RWPE1 (cell line): Measurements from ENCODE around the gene SALL4.
"Not testable (repeated sequence)": the region's sequence is repeated elsewhere in the genome, so short reads cannot be mapped to it uniquely, and the experiment has no call there.

ENCODE experiments used
- CTCF ChIA-PET: fragments of 350-600 bp; sonication (Branson Sonifier 250); formaldehyde crosslinking; extraction: SDS; loops from one replicate; lab custom pipeline; 2021; lab: Yijun Ruan, JAX
- POLR2A ChIA-PET: fragments of 400-600 bp; formaldehyde crosslinking; extraction: SDS; loops from one replicate; lab custom pipeline; 2020; ENCODE audit warnings: antibody characterized with exemption; ENCODE audit not compliant: low non-redundant PET; lab: Yijun Ruan, JAX
- DNase-seq: peaks from one replicate; pipeline ENCODE4 v3.0.0; 2012; ENCODE audit warnings: low spot score
- H3K27ac ChIP-seq: fragments of 450-650 bp; 2 replicates; pipeline ENCODE4 v1.5.1; 2017
- CTCF ChIP-seq: fragments of 450-650 bp; conservative IDR thresholded peaks from 2 replicates; pipeline ENCODE4 v1.5.1; 2017; ENCODE audit warnings: low read depth, mild to moderate bottlenecking

Gene SALL4

GRCh38 chr20:51789434-51789833 is 12.9 kb downstream of the SALL4 start:
- no peak for TF ChIP-seq CTCF
- no peak for DNase-seq
- H3K27ac ChIP-seq, result no peak overlapping the region
- ChIA-PET POLR2A (no interaction called here), CTCF (interaction anchor here (1.0 kb wide), 2 partner anchors 10 to 48 kb away, joined by 3 read pairs; no protein-coding TSS in a partner anchor)

GRCh38 chr20:51788822-51789221 is 13.5 kb downstream of the SALL4 start:
- ChIA-PET POLR2A (interaction anchor here (0.6 kb wide), 1 partner anchor 359 kb away, joined by 3 read pairs; no protein-coding TSS in a partner anchor), CTCF (no interaction called here)
- no peak overlapping the region for H3K27ac ChIP-seq
- DNase-seq, result no peak
- TF ChIP-seq CTCF, result no peak

- ChIA-PET CTCF (interaction anchor here (0.7 to 0.9 kb wide), 3 partner anchors 16 to 151 kb away, joined by 3 to 5 read pairs (median 3); no protein-coding TSS in a partner anchor), POLR2A (no interaction called here)
- no peak for DNase-seq
- no peak overlapping the region for H3K27ac ChIP-seq
- TF ChIP-seq CTCF, result no peak
These were observed 18.0 kb downstream of the SALL4 start for GRCh38 chr20:51784299-51784698.

- not testable (repeated sequence) for DNase-seq, H3K27ac ChIP-seq
- CTCF ChIA-PET, result interaction anchor here (0.5 to 0.6 kb wide), 2 partner anchors 56 to 237 kb away, joined by 3 to 6 read pairs; no protein-coding TSS in a partner anchor
- POLR2A ChIA-PET, result interaction anchor here (0.7 kb wide), 1 partner anchor 52 kb away, joined by 7 read pairs; no protein-coding TSS in a partner anchor
These were observed 24.0 kb downstream of the SALL4 start for GRCh38 chr20:51778229-51778759.

- H3K27ac ChIP-seq, result no peak overlapping the region
- no peak for TF ChIP-seq CTCF
- POLR2A ChIA-PET, result interaction anchor here (0.5 kb wide), 1 partner anchor 99 kb away, joined by 9 read pairs; no protein-coding TSS in a partner anchor
- CTCF ChIA-PET, result interaction anchor here (1.2 kb wide), 1 partner anchor 24 kb away, joined by 3 read pairs; no protein-coding TSS in a partner anchor
- no peak for DNase-seq
These were observed 27.1 kb downstream of the SALL4 start for GRCh38 chr20:51775241-51775640.

- H3K27ac ChIP-seq, result no peak overlapping the region
- CTCF ChIA-PET, result interaction anchor here (0.7 kb wide), 1 partner anchor 28 kb away, joined by 4 read pairs; no protein-coding TSS in a partner anchor
- POLR2A ChIA-PET, result no interaction called here
- DNase-seq, result no peak
- TF ChIP-seq CTCF, result no peak
These were observed 30.1 kb downstream of the SALL4 start for GRCh38 chr20:51772236-51772635.

GRCh38 chr20:51769976-51770615 is 32.2 kb downstream of the SALL4 start:
- ChIA-PET CTCF (no interaction called here), POLR2A (no interaction called here)
- no peak for DNase-seq
- no peak for TF ChIP-seq CTCF
- H3K27ac ChIP-seq, result no peak overlapping the region
